Activated CD8-positive, alpha-beta memory T cell treated with anti-CD3 and anti-CD28 coated beads, Interleukin-2, amount 50 U/mL, for 48 hours (primary cell): Measurements from ENCODE around the gene IL1RAPL2.
"Not testable (repeated sequence)": the region's sequence is repeated elsewhere in the genome, so short reads cannot be mapped to it uniquely, and the experiment has no call there.

Experiments
- DNase-seq: peaks from one replicate; pipeline ENCODE4 v3.0.0-alpha.2; 2020

Gene IL1RAPL2

DNA sequence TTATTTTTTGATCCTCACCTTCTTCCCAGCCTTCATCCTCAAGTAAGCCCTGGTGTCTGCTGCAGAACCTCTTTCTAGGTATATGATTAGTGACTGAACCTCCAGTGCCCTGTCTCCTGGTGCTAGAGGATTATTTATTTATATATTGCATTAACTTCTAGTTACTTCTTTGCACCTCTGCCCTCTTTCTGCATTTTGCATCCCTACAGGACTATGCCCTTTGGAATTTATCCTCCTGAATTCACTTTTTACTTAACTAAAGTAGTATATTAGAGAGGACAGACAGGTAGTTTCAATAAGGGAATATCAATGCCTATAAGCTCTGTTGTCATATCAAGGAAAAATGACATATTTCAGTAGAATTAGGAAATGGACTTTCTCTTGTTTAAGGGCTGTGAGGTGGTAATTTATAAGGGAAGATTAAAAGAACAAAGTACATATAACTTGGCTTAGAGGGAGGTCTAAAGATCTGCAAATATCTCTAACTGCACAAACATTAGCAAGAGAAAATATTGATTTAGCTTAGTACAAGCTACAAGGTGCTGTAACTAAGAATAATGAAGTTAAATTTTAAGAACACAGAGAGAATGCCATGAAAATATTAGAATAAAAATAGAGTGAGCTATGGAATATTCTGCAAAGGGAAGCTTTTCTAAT is 472.8 kb downstream of the IL1RAPL2 start:
- DNase-seq: no peak

DNA sequence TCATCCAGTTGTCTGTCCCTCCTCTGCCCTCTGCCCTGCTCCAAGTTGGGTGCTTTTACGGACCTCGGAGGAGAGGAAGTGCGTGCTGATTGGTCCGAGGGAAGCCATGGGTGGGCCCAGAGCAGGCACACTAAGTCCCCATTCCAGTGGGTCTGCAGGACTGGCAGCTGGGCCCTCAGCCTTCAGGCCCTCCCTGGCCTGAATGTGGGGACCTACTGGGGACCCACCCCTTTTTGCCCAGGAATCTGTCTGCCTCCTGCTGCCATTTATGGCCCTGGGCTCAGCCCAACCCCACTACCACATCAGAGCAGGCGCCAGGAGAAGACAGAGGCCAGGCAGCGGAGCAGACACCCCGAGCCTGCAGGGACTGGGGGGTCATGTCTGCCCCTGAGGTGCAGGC is 484.9 kb downstream of the IL1RAPL2 start:
- DNase-seq: no peak

- DNase-seq: no peak
Observed at GRCh38 chrX:105051364-105051763, 485.4 kb downstream of the IL1RAPL2 start.

- DNase-seq: no peak
Observed at GRCh38 chrX:105052926-105053325, 486.9 kb downstream of the IL1RAPL2 start.

- DNase-seq: no peak
Observed at GRCh38 chrX:105063743-105064142, 497.7 kb downstream of the IL1RAPL2 start.

DNA sequence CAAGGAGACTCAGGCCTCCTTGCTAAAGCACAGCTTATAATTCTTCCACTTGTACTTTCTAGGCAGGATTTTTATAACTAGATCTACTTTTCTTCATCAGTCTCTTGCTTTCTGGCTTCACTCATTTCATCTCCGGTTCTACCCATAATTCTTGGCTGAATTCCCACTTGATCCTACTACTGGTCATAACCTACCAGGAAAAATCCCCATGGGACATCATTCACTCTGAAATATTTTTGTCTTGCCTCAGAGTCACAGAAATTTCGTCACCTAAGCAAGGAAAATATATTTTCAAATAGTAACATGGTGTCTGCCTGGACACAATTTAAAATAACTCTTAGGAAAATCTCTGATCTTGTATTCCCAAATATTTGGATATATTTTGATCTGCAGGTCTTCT is 532.2 kb downstream of the IL1RAPL2 start:
- no peak for DNase-seq

GRCh38 chrX:105098812-105099211 is 532.8 kb downstream of the IL1RAPL2 start:
- no peak for DNase-seq

- no peak for DNase-seq
Observed at GRCh38 chrX:105101378-105101777, 535.4 kb downstream of the IL1RAPL2 start.

DNA sequence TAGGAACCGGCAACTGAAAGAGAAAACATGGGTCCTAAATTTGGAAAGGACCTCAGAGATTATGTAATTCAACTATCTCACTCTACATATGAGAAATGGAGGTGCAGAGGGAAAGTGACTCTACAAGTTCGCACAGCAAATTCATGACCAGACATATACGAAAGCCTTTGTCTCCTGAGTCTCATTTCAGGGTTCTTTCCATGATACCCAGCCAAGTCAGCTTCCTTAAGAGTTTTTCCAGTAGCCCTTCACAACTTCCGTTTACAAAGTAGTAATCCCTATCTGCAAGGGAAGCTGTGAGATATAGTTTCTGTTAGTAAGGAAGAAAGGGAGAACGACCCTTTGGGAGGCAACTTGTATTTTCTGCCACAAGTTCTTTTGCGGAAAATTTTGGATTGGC is 543.9 kb downstream of the IL1RAPL2 start:
- no peak for DNase-seq

GRCh38 chrX:105114554-105115130 is 548.6 kb downstream of the IL1RAPL2 start:
- no peak for DNase-seq

- DNase-seq: not testable (repeated sequence)
Observed at GRCh38 chrX:105115596-105116320, 549.8 kb downstream of the IL1RAPL2 start.

DNA sequence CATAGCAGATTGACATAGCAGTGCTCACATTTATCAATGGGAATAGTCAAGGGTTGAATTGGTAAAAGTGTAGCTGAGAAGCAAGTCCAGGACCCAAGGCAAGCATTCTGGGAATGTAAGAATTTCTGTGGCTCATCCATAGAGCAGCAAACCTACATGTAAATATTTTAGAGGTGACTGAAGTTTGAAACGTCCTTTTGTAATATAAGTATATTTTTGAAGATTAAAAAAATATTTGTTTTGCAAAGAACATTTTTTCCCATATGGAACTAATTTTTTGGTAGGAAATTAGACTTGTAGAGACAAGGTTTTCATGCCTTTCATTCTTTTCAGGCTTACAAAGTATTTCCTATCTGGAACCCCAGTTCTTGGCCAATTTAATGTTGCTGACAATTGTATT is 550.5 kb downstream of the IL1RAPL2 start:
- no peak for DNase-seq

DNA sequence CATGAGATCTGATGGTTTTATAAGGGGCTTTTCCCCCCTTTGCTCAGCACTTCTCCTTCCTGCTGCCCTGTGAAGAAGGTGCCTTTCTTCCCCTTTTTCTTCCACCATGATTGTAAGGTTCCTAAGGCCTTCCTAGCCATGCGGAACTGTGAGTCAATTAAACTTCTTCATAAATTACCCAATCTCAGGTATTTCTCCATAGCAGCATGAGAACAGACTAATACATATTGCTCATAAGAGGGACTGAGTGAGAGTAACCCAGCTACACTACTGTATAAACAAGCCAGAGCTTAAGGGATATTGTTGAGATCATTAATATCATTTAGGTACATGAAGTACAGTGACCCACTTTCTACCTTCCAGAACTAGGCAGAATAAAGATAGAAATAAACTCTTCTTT is 551.6 kb downstream of the IL1RAPL2 start:
- no peak for DNase-seq

- no peak for DNase-seq
Observed at GRCh38 chrX:105120463-105120862, 554.5 kb downstream of the IL1RAPL2 start.

DNA sequence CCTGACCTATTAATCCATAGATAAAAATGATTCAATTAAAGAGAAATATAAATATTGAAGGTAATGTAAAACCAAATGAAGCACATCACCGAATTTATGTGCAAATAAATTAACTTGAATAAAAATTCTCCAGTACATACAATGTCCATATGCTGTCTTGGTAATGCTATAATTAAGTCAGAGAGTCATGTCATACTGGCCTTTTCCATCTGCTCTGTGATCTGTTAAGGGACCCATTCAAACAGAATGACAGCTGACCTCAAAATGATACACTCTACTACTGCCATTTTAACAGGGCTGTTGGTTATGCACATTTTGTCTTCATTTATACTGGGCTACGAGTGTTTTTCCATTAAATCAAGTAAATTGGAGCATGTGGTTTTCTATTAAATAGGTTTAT is 555.2 kb downstream of the IL1RAPL2 start:
- DNase-seq: no peak

DNA sequence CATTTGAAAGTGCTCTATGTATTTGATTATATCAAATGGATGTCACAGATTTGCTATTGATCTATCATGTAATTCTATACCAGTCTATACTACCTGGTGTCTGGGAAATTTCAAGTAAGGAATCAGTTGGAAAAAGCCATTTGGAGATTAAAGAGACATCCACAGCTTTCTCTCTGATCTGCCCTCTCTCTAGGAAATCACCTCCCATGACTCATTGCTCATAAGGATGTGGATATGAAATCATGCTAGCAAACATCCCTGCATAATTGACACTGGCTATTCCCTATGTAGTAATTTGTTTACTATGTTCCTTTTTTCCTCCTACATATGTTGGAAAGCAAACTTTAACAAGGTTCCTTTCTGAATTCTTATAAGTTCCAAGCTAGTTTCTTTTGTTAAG is 560.2 kb downstream of the IL1RAPL2 start:
- no peak for DNase-seq

- DNase-seq: no peak
Observed at GRCh38 chrX:105134273-105134672, 568.3 kb downstream of the IL1RAPL2 start.

DNA sequence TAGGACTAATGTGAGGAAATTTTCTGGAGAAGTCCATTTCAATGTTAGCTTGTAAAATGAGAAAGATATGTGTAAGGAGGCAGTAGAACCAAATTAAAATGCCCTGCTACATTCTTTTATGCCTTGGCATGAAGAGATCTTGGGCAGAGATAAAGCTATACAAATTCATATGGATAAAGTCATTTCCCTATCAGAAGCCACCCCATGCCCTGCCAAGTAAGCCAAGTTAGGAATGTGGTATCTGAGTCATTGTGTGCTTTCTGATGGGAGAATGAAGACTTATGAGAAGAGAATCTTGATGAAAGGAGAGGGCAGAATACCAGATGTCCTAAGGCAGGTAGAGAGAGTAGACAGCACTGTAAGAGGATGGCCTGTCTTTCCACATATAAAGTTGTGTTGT is 570.8 kb downstream of the IL1RAPL2 start:
- DNase-seq: no peak

DNA sequence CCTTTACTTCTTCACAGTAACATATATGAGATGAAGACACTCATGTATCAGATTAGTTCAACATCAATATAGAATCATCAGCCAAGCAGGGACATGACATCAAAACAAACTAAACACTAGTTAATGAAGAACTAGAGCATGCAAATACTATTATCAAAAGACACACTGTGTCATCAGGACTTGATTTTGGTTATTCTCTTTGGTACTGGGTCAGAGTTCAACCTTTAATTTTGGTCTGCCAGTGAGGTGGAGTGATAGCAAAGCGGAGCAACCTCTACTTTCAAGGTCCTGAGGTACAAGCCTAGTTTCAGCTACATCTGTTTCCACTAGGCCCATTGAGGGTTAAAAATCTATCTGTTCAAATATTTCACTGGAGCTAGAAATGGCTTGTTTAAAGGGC is 584.0 kb downstream of the IL1RAPL2 start:
- no peak for DNase-seq

- DNase-seq: no peak
Observed at GRCh38 chrX:105150557-105150956, 584.6 kb downstream of the IL1RAPL2 start.

GRCh38 chrX:105167233-105167632 is 601.2 kb downstream of the IL1RAPL2 start:
- DNase-seq: no peak

DNA sequence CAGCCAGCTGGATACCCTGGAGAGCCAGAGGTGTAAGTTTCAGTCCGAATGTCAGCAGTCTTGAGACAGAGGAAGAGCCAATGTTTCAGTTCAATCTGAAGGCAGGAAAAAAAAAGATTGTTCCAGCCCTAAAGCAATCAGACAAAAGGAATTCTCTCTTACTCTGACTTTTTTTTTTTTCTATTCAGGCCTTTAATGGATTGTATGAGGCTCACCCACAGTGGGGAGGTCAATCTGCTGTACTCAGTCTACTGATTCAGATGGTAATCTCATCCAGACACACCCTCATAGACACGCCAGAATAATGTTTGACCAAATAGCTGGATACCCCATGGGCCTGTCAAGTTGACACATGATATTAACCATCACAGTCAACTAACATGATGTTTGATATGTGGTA is 602.6 kb downstream of the IL1RAPL2 start:
- no peak for DNase-seq

DNA sequence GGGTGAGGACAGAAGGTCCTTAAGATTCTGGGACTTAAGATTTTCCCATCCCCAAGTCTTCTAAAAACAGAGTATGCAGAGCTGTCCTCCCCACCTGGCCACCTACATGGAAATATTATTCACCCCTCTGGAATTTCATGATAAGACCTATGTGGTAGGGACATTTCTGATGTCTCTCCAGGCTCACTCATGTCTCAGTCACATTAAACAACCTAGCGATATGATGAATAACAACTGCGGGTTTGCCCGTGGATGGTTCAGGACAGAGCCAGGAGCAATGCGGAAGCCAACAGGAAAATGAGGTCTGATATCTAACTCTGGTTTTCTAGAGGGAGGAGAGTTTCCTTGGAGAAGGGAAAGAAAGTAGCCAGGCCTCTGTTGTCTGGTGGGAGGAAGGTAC is 607.1 kb downstream of the IL1RAPL2 start:
- DNase-seq: no peak

DNA sequence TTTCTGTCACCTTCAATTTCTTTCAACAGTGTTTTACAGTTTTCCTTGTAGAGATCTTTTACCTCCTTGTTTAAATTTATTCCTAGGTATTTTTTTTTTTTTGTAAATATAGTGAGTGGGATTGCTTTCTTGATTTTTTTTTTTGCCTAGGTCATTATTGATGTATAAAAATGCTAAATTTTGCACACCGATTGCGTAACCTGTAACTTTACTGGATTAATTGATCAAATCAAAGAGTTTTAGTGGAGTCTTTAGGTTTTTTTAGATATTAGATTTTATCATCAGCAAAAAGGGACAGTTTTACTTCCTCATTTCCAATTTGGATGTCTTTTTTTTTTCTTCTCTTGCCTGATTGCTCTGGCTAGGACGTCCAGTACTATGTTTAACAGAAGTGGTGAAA is 613.6 kb downstream of the IL1RAPL2 start:
- no peak for DNase-seq

GRCh38 chrX:105189093-105189492 is 623.1 kb downstream of the IL1RAPL2 start:
- no peak for DNase-seq
